WTC11 (cell line): ENCODE measurements around the gene SREBF2. TPM values are rescaled to one million over a fixed set of nuclear protein-coding genes. Genes with fewer than 3 reads are reported as not detected.

Experiments used
- ATAC-seq: fragments of 200-7000 bp; cut with Tn5 transposase; 2 replicates; pipeline ENCODE4 v1.10.0; 2021; ENCODE audit warnings: mild to moderate bottlenecking, moderate library complexity
- CTCF ChIA-PET: fragments of 300-600 bp; sonication (Branson Sonifier 250); formaldehyde crosslinking; loops from one replicate; lab custom pipeline; 2021; ENCODE audit warnings: antibody characterized with exemption; lab: Charles Lee
- POLR2A ChIA-PET: fragments of 350-600 bp; sonication (Branson Sonifier 250); formaldehyde crosslinking; loops from one replicate; lab custom pipeline; 2021; ENCODE audit warnings: antibody characterized with exemption; lab: Charles Lee
- DNase-seq: peaks from one replicate; pipeline ENCODE4 v3.0.0; 2021; ENCODE audit warnings: low spot score
- H3K27ac Mint-ChIP-seq: 2 replicates; pipeline ENCODE4 v1.8.0; 2021; ENCODE audit warnings: mixed read lengths
- H3K27me3 Mint-ChIP-seq: 2 replicates; pipeline ENCODE4 v1.8.0; 2021; ENCODE audit warnings: low read depth, mild to moderate bottlenecking, moderate library complexity, mixed read lengths
- H3K36me3 Mint-ChIP-seq: 2 replicates; pipeline ENCODE4 v1.8.0; 2021; ENCODE audit warnings: mixed read lengths
- H3K4me1 Mint-ChIP-seq: 2 replicates; pipeline ENCODE4 v1.8.0; 2022; ENCODE audit warnings: mixed read lengths
- H3K4me3 Mint-ChIP-seq: 2 replicates; pipeline ENCODE4 v1.8.0; 2021; ENCODE audit warnings: mild to moderate bottlenecking, moderate library complexity, mixed read lengths
- H3K9me3 Mint-ChIP-seq: 2 replicates; pipeline ENCODE4 v1.8.0; 2021; ENCODE audit warnings: mixed read lengths
- CREM ChIP-seq: sonication (generic); formaldehyde crosslinking; IDR thresholded peaks from 2 replicates; pipeline ENCODE4 v1.8.1; 2022; ENCODE audit warnings: mild to moderate bottlenecking, missing genetic modification reagents, moderate library complexity
- GRHL2 ChIP-seq: fragments of 250-450 bp; sonication (Bioruptor Pico); IDR thresholded peaks from 2 replicates; pipeline ENCODE4 v1.8.0; 2022; ENCODE audit warnings: mild to moderate bottlenecking, moderate library complexity; ENCODE audit not compliant: insufficient replicate concordance, severe bottlenecking
- MLX ChIP-seq: sonication (generic); formaldehyde crosslinking; IDR thresholded peaks from 2 replicates; pipeline ENCODE4 v1.8.1; 2023; ENCODE audit warnings: mild to moderate bottlenecking, missing genetic modification reagents, moderate library complexity
- NFYB ChIP-seq: sonication (generic); formaldehyde crosslinking; conservative IDR thresholded peaks from 2 replicates; pipeline ENCODE4 v1.8.0; 2022; ENCODE audit warnings: low read depth, missing genetic modification reagents
- RORB ChIP-seq: fragments of 250-450 bp; sonication (Bioruptor Pico); IDR thresholded peaks from 2 replicates; pipeline ENCODE4 v1.9.0; 2021; ENCODE audit warnings: mild to moderate bottlenecking
- SMAD3 ChIP-seq: sonication (generic); formaldehyde crosslinking; IDR thresholded peaks from 2 replicates; pipeline ENCODE4 v1.8.0; 2022; ENCODE audit warnings: missing genetic modification reagents, mild to moderate bottlenecking, borderline replicate concordance
- SOX15 ChIP-seq: fragments of 250-450 bp; sonication (Bioruptor Pico); IDR thresholded peaks from 2 replicates; pipeline ENCODE4 v1.9.0; 2021; ENCODE audit warnings: mild to moderate bottlenecking
- TEAD1 ChIP-seq: sonication (generic); formaldehyde crosslinking; IDR thresholded peaks from 2 replicates; pipeline ENCODE4 v1.8.0; 2022; ENCODE audit warnings: mild to moderate bottlenecking, missing genetic modification reagents
- ZNF121 ChIP-seq: sonication (generic); formaldehyde crosslinking; IDR thresholded peaks from 2 replicates; pipeline ENCODE4 v1.8.0; 2023; ENCODE audit warnings: missing genetic modification reagents
- ZNF138 ChIP-seq: sonication (generic); formaldehyde crosslinking; conservative IDR thresholded peaks from 2 replicates; pipeline ENCODE4 v1.8.1; 2022; ENCODE audit warnings: mild to moderate bottlenecking, moderate library complexity, missing genetic modification reagents
- ZNF232 ChIP-seq: sonication (generic); formaldehyde crosslinking; IDR thresholded peaks from 2 replicates; pipeline ENCODE4 v1.8.0; 2022; ENCODE audit warnings: mild to moderate bottlenecking, missing genetic modification reagents
- ZNF263 ChIP-seq: sonication (generic); formaldehyde crosslinking; IDR thresholded peaks from 2 replicates; pipeline ENCODE4 v1.8.1; 2022; ENCODE audit warnings: low read depth, mild to moderate bottlenecking, moderate library complexity, missing genetic modification reagents
- ZNF416 ChIP-seq: fragments of 250-450 bp; sonication (Bioruptor Pico); IDR thresholded peaks from 2 replicates; pipeline ENCODE4 v1.9.0; 2021; ENCODE audit warnings: mild to moderate bottlenecking, inconsistent platforms
- ZNF512 ChIP-seq: sonication (generic); formaldehyde crosslinking; IDR thresholded peaks from 2 replicates; pipeline ENCODE4 v1.8.1; 2022; ENCODE audit warnings: missing genetic modification reagents, borderline replicate concordance
- total RNA-seq: library from RNA; stranded (reverse); gene quantifications from 3 replicates; pipeline ENCODE4 v1.2.3, GENCODE V29; 2021
- TF ChIP-seq, protein P1 (sequence below): sonication (generic); formaldehyde crosslinking; IDR thresholded peaks from 2 replicates; pipeline ENCODE4 v1.8.1; 2022; ENCODE audit warnings: low read depth, missing genetic modification reagents, borderline replicate concordance
- TF ChIP-seq, protein P2 (sequence below): sonication (generic); formaldehyde crosslinking; IDR thresholded peaks from 2 replicates; pipeline ENCODE4 v1.8.0; 2022; ENCODE audit warnings: mild to moderate bottlenecking, missing genetic modification reagents
- TF ChIP-seq, protein P3 (sequence below): sonication (generic); formaldehyde crosslinking; IDR thresholded peaks from 2 replicates; pipeline ENCODE4 v1.8.0; 2023; ENCODE audit warnings: mild to moderate bottlenecking, missing genetic modification reagents
- TF ChIP-seq, protein P4 (sequence below): sonication (generic); formaldehyde crosslinking; IDR thresholded peaks from 2 replicates; pipeline ENCODE4 v1.8.0; 2022; ENCODE audit warnings: mild to moderate bottlenecking, missing genetic modification reagents

Gene SREBF2
- total RNA-seq, 1 experiment from 2014 or later: 151 TPM

DNA sequence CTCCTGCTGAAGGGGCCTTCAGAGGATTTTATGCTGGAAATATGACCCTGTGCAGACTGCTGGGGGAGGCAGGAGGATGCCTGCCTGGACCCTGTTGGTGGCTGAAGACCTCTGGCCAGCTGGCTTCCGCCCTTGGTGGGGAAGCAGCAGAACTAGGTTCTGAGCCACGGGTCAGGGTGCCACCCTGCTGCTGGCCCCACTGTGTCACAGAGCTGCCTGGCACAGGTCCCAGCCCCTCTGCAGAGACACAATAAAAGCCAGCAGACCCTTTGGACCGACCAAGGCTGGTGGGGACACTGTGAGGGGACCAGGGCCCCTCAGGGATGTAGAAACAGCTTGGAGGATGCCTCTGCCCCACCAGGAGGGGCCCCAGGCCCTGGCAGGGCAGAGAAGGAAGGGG is 6.9 kb upstream of the SREBF2 start:
- no peaks in the 10 kb centered on the region for H3K9me3 Mint-ChIP-seq
- TF ChIP-seq ZNF263 (CRISPR knock-in tag) (no peak), CREM (no peak), SOX15 (CRISPR knock-in tag) (no peak), SMAD3 (no peak), ZNF416 (no peak), NFYB (no peak), GRHL2 (CRISPR knock-in tag) (no peak), ZNF138 (CRISPR knock-in tag) (no peak), TEAD1 (CRISPR knock-in tag) (no peak), ZNF232 (CRISPR knock-in tag) (no peak), ZNF121 (no peak)
- TF ChIP-seq, protein P1, sequence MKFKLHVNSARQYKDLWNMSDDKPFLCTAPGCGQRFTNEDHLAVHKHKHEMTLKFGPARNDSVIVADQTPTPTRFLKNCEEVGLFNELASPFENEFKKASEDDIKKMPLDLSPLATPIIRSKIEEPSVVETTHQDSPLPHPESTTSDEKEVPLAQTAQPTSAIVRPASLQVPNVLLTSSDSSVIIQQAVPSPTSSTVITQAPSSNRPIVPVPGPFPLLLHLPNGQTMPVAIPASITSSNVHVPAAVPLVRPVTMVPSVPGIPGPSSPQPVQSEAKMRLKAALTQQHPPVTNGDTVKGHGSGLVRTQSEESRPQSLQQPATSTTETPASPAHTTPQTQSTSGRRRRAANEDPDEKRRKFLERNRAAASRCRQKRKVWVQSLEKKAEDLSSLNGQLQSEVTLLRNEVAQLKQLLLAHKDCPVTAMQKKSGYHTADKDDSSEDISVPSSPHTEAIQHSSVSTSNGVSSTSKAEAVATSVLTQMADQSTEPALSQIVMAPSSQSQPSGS (CRISPR knock-in tag): no peak
- TF ChIP-seq, protein P2, sequence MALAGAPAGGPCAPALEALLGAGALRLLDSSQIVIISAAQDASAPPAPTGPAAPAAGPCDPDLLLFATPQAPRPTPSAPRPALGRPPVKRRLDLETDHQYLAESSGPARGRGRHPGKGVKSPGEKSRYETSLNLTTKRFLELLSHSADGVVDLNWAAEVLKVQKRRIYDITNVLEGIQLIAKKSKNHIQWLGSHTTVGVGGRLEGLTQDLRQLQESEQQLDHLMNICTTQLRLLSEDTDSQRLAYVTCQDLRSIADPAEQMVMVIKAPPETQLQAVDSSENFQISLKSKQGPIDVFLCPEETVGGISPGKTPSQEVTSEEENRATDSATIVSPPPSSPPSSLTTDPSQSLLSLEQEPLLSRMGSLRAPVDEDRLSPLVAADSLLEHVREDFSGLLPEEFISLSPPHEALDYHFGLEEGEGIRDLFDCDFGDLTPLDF (CRISPR knock-in tag): no peak
- TF ChIP-seq, protein P3, sequence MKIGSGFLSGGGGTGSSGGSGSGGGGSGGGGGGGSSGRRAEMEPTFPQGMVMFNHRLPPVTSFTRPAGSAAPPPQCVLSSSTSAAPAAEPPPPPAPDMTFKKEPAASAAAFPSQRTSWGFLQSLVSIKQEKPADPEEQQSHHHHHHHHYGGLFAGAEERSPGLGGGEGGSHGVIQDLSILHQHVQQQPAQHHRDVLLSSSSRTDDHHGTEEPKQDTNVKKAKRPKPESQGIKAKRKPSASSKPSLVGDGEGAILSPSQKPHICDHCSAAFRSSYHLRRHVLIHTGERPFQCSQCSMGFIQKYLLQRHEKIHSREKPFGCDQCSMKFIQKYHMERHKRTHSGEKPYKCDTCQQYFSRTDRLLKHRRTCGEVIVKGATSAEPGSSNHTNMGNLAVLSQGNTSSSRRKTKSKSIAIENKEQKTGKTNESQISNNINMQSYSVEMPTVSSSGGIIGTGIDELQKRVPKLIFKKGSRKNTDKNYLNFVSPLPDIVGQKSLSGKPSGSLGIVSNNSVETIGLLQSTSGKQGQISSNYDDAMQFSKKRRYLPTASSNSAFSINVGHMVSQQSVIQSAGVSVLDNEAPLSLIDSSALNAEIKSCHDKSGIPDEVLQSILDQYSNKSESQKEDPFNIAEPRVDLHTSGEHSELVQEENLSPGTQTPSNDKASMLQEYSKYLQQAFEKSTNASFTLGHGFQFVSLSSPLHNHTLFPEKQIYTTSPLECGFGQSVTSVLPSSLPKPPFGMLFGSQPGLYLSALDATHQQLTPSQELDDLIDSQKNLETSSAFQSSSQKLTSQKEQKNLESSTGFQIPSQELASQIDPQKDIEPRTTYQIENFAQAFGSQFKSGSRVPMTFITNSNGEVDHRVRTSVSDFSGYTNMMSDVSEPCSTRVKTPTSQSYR (CRISPR knock-in tag): no peak
- TF ChIP-seq, protein P4, sequence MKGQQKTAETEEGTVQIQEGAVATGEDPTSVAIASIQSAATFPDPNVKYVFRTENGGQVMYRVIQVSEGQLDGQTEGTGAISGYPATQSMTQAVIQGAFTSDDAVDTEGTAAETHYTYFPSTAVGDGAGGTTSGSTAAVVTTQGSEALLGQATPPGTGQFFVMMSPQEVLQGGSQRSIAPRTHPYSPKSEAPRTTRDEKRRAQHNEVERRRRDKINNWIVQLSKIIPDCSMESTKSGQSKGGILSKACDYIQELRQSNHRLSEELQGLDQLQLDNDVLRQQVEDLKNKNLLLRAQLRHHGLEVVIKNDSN (CRISPR knock-in tag): no peak
- H3K27me3 Mint-ChIP-seq: no peaks in the 10 kb centered on the region; the same call in 1 of the 2 replicates
- no peak overlapping the region for H3K27ac Mint-ChIP-seq
- H3K36me3 Mint-ChIP-seq: peaks cover 4% of the 10 kb centered on the region
- H3K4me3 Mint-ChIP-seq: no peak overlapping the region
- DNase-seq: no peak
- CTCF ChIA-PET: interaction anchor here (0.9 to 3.1 kb wide), 6 partner anchors 31 to 129 kb away, joined by 3 to 13 read pairs (median 7); no protein-coding TSS in a partner anchor
- POLR2A ChIA-PET: interaction anchor here (1.6 kb wide), 1 partner anchor 26 kb away, joined by 7 read pairs; the partner anchor contains the start of gene CCDC134
- peaks cover 40% of the 10 kb centered on the region for H3K4me1 Mint-ChIP-seq
- ATAC-seq: no peak

GRCh38 chr22:41826430-41827383 is 6.2 kb upstream of the SREBF2 start:
- DNase-seq (no peak), ATAC-seq (no peak)
- ChIA-PET POLR2A (interaction anchor here (0.9 to 1.6 kb wide), 2 partner anchors 26 kb away, joined by 3 to 7 read pairs; partner anchors contain the start of gene CCDC134), CTCF (interaction anchor here (0.9 to 7.8 kb wide), 8 partner anchors 31 to 130 kb away, joined by 3 to 59 read pairs (median 5); no protein-coding TSS in a partner anchor)
- Mint-ChIP-seq H3K27me3 (no peaks in the 10 kb centered on the region; the same call in 1 of the 2 replicates), H3K9me3 (no peaks in the 10 kb centered on the region), H3K4me3 (no peak overlapping the region), H3K4me1 (peaks cover 47% of the 10 kb centered on the region), H3K27ac (no peak overlapping the region), H3K36me3 (peaks cover 4% of the 10 kb centered on the region)
- TF ChIP-seq RORB (CRISPR knock-in tag) (no peak), MLX (CRISPR knock-in tag) (no peak), ZNF512 (CRISPR knock-in tag) (no peak)
